Activated CD4-positive, alpha-beta memory T cell treated with anti-CD3 and anti-CD28 coated beads, Interleukin-2, amount 10 ng/mL, durations not matched to agents 7 days and 5 days (primary cell): ENCODE results near the gene ZNF614. TPM values are rescaled to one million over a fixed set of nuclear protein-coding genes. Genes with fewer than 3 reads are reported as not detected.
A peak's percentile ranks its signal among the peaks of the same experiment; 100 is the strongest.
"Not testable (repeated sequence)": the region's sequence is repeated elsewhere in the genome, so short reads cannot be mapped to it uniquely, and the experiment has no call there.

Source experiments
- CTCF ChIA-PET: fragments of 350-600 bp; sonication (Branson Sonifier 250); formaldehyde crosslinking; loops from one replicate; lab custom pipeline; 2021; ENCODE audit warnings: antibody characterized with exemption, inconsistent platforms; lab: Charles Lee
- POLR2A ChIA-PET: fragments of 350-600 bp; sonication (Branson Sonifier 250); formaldehyde crosslinking; loops from one replicate; lab custom pipeline; 2021; ENCODE audit warnings: antibody characterized with exemption; lab: Charles Lee
- DNase-seq: peaks from one replicate; pipeline ENCODE4 v3.0.0-alpha.2; 2020
- H3K27ac Mint-ChIP-seq: one replicate; pipeline ENCODE4 v1.8.0; 2021; ENCODE audit warnings: mild to moderate bottlenecking, mixed read lengths
- H3K27me3 Mint-ChIP-seq: one replicate; pipeline ENCODE4 v1.8.0; 2021; ENCODE audit warnings: mixed read lengths
- H3K36me3 Mint-ChIP-seq: one replicate; pipeline ENCODE4 v1.8.0; 2021; ENCODE audit warnings: low read depth, mixed read lengths
- H3K4me1 Mint-ChIP-seq: one replicate; pipeline ENCODE4 v1.8.0; 2021; ENCODE audit warnings: mixed read lengths
- H3K4me3 Mint-ChIP-seq: one replicate; pipeline ENCODE4 v1.8.0; 2021; ENCODE audit warnings: mild to moderate bottlenecking, mixed read lengths
- H3K9me3 Mint-ChIP-seq: one replicate; pipeline ENCODE4 v1.8.0; 2021; ENCODE audit warnings: mixed read lengths
- total RNA-seq, 2 experiments: library from RNA; stranded (reverse); gene quantifications; one replicate each; pipeline ENCODE4 v1.2.3, GENCODE V29; 2021

Gene ZNF614
- total RNA-seq, 2 experiments from 2014 or later: 8.0 to 8.2 TPM

DNA sequence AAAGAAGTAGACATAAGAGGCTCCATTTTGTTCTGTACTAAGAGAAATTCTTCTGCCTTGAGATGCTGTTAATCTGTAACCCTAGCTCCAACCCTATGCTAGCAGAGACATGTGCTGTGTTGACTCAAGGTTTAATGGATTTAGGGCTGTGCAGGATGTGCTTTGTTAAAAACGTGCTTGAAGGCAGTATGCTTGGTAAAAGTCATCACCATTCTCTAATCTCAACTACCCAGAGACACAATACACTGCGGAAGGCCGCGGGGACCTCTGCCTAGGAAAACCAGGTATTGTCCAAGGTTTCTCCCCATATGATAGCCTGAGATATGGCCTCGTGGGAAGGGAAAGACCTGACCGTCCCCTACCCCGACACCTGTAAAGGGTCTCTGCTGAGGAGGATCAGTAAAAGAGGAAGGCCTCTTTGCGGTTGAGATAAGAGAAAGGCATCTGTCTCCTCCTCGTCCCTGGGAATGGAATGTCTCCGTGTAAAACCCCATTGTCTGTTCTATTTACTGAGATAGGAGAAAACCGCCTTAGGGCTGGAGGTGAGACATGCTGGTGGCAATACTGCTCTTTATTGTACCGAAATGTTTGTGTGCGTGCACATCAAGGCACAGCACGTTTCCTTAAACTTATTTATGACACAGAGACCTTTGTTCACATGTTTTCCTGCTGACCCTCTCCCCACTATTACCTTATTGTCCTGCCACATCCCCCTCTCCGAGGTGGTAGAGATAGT lies 1.8 kb downstream of the ZNF614 start:
- Mint-ChIP-seq H3K36me3 (peaks cover 83% of the 10 kb centered on the region), H3K4me3 (peak overlapping the region; percentile 89), H3K4me1 (peaks cover 25% of the 10 kb centered on the region), H3K9me3 (peaks cover 60% of the 10 kb centered on the region)
- H3K27ac Mint-ChIP-seq, H3K27me3 Mint-ChIP-seq, DNase-seq, CTCF ChIA-PET: not testable (repeated sequence)
- POLR2A ChIA-PET: interaction anchor here (2.9 kb wide), 1 partner anchor 22 kb away, joined by 37 read pairs; the partner anchor contains the start of gene ZNF432

DNA sequence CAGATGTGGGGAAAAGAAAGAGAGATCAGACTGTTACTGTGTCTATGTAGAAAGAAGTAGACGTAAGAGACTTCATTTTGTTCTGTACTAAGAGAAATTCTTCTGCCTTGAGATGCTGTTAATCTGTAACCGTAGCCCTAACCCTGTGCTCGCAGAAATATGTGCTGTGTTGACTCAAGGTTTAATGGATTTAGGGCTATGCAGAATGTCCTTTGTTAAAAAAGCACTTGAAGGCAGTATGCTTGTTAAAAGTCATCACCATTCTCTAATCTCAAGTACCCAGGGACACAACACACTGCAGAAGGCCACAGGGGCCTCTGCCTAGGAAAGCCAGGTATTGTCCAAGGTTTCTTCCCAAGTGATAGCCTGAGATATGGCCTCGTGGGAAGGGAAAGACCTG lies 3.7 kb downstream of the ZNF614 start:
- H3K36me3 Mint-ChIP-seq: peaks cover 87% of the 10 kb centered on the region
- POLR2A ChIA-PET, DNase-seq, H3K4me3 Mint-ChIP-seq, H3K27ac Mint-ChIP-seq, H3K27me3 Mint-ChIP-seq, CTCF ChIA-PET: not testable (repeated sequence)
- peaks cover 25% of the 10 kb centered on the region for H3K4me1 Mint-ChIP-seq
- H3K9me3 Mint-ChIP-seq: peaks cover 64% of the 10 kb centered on the region

DNA sequence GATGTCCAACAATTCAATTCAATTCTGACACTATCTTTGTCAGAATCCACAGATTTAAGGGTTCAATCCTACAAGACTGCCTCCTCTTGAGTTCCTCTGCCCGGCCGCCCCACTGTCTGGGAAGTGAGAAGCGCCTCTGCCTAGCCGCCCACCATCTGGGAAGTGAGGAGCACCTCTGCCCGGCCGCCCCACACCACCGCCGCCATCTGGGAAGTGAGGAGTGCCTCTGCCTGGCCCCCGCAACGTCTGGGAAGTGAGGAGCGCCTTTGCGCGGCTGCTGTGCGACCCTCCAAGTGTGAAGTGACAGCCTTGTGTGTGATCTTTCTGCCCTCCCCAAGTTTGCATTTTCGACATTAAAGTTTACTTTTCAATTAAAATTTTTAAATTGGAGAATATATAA lies 6.0 kb downstream of the ZNF614 start:
- CTCF ChIA-PET: no interaction called here
- Mint-ChIP-seq H3K27me3 (no peaks in the 10 kb centered on the region), H3K4me1 (peaks cover 9% of the 10 kb centered on the region), H3K27ac (no peak overlapping the region), H3K4me3 (no peak overlapping the region), H3K36me3 (peaks cover 95% of the 10 kb centered on the region), H3K9me3 (peaks cover 75% of the 10 kb centered on the region)
- DNase-seq: no peak
- POLR2A ChIA-PET: no interaction called here

DNA sequence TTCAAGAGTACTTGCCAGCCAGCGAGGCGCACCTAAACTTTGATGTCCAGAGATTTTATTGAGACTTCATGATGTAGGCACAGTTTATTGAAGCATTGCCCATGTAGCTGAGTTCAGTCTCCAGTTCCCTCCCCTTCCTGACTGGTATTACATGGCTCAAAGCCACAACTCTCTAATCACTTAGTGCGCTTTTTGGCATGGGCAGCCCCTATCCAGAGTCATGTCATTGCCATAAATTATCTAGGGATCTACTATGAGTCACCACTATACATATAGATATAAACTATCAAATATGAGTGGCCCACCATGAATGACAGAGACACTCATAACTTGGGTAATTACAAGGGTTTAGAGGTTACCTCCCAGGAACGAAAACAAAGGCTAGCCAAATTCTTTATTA lies 7.7 kb downstream of the ZNF614 start:
- Mint-ChIP-seq H3K9me3 (peaks cover 75% of the 10 kb centered on the region), H3K4me3 (no peak overlapping the region), H3K27ac (no peak overlapping the region), H3K4me1 (no peaks in the 10 kb centered on the region), H3K36me3 (peaks cover 95% of the 10 kb centered on the region), H3K27me3 (no peaks in the 10 kb centered on the region)
- DNase-seq: no peak
- CTCF ChIA-PET: no interaction called here
- POLR2A ChIA-PET: interaction anchor here (1.2 to 1.3 kb wide), 2 partner anchors 8 to 12 kb away, joined by 3 to 4 read pairs; partner anchors contain the start of genes ZNF614 and ZNF615

DNA sequence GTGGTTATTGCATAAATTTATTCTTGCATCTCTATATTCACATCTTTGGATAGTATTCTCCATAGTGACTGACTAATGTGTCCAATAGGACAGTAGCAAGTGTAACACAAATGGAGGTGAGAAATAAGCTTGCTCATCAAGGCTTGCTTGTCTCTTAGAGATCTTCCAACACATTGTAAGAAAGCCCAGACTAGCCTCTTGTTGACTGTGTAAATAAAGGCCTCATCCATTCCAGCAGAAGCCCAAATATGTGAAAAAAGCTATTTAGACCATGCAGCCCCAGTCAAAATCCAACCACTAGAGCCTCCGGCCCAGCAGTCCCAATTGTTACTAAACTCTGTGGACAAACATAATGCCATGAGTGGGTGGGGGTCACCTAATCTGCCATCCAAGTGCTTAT lies 17.5 kb downstream of the ZNF614 start:
- H3K9me3 Mint-ChIP-seq: peaks cover 41% of the 10 kb centered on the region
- no peak overlapping the region for H3K27ac Mint-ChIP-seq
- ChIA-PET CTCF (no interaction called here), POLR2A (no interaction called here)
- H3K4me3 Mint-ChIP-seq: no peak overlapping the region
- H3K27me3 Mint-ChIP-seq: no peaks in the 10 kb centered on the region
- peaks cover 59% of the 10 kb centered on the region for H3K36me3 Mint-ChIP-seq
- no peak for DNase-seq
- peaks cover 19% of the 10 kb centered on the region for H3K4me1 Mint-ChIP-seq

DNA sequence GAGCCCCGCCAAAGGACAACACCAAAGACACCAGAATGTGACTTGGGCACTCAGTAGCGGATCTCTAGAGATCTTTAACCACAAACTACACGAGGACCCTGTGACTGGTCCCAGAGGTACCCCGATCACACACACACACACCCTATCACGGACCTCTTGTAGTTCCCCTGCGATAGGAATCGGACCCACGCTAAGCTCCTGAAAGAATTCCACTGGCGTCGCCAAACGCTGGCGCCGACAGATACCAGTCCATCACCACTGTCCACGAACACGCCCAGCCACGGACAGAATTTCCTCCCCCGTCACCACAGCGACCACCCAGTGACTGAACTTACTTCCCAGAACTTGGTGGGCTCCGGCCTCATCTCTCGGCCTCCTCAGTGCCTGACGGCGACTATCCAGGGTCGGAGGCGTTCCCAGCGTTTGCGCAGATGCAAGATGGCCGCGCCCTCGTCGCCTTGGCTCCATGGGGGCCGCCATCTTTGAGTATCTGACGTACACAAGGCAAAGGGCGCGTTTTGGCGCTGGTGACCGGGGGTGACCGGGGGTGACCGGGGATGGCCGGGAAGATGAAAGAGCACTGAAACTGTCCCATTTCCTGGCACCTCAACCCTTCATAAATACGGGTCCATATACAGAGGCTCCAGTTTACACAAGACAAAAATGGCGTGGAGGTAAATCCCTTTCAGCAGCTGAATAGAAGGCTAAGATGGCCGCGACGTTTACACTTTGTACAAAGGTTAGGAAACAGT lies 20.2 kb downstream of the ZNF614 start, which contains the start of gene ZNF615:
TSS of gene ZNF615 (minus strand) at position 406 of the 752 bp plus-strand sequence. CDS start 4,500 bp downstream, outside the sequence.
- Mint-ChIP-seq H3K4me3 (peak within 1 kb of the TSS; percentile 93), H3K9me3 (peaks cover 40% of the 10 kb centered on the region), H3K4me1 (peaks cover 19% of the 10 kb centered on the region), H3K27ac (peak within 1 kb of the TSS; percentile 92), H3K36me3 (peaks cover 61% of the 10 kb centered on the region), H3K27me3 (no peaks in the 10 kb centered on the region)
- POLR2A ChIA-PET: interaction anchor here (0.6 to 3.8 kb wide), 9 partner anchors 13 to 229 kb away, joined by 3 to 18 read pairs (median 4); partner anchors contain the start of genes PPP2R1A, ZNF350, ZNF432 and ZNF614
- DNase-seq: peak; percentile 87
- CTCF ChIA-PET: interaction anchor here (0.6 to 1.5 kb wide), 2 partner anchors 178 to 230 kb away, joined by 3 to 4 read pairs; no protein-coding TSS in a partner anchor

DNA sequence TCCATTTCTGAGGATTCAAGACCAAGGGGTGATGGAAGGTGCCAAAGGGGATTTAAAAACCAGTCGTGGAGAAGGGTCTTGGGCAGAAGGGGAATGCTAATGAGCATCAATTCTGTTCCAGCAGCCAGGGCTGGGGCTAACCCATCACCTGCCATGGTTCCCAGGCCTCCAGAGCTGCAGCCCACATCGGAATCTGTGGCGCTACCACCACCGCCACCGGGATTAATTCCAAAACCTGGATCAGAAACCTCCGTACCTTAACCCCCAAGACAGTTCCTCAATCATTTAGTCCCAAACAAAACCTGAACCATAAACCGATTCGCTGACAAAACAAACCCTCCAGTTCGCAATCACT lies 20.8 kb downstream of the ZNF614 start:
- POLR2A ChIA-PET: interaction anchor here (1.0 to 3.8 kb wide), 6 partner anchors 20 to 230 kb away, joined by 3 to 18 read pairs (median 6); partner anchors contain the start of genes PPP2R1A, ZNF350, ZNF432 and ZNF614

DNA sequence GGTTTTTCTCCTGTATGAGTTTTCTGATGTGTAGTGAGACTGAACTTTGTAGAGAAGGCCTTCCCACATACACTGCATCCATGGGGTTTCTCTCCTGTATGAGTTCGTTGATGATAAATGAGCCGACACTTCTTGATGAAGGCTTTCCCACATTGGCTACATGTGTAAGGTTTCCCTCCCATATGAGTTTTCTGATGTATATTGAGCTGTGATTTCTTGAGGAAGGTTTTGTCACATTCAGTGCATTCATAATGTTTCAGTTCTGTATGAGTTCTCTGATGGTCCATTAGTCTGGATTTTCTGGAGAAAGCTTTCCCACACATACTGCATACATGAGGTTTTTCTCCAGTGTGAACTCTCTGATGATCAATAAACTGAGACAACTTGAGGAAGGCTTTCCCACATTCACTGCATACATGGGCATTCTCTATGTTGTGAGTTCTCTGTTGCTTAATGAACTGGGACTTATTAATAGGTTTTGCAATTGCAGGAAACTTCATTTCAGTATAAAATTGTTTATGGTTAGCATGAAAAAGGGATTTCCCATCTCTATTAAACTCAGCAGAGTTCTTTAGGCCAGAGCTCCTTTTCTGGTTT lies 34.0 kb downstream of the ZNF614 start:
- H3K4me3 Mint-ChIP-seq: no peak overlapping the region
- H3K9me3 Mint-ChIP-seq: peaks cover 68% of the 10 kb centered on the region
- H3K27ac Mint-ChIP-seq: no peak overlapping the region
- ChIA-PET POLR2A (no interaction called here), CTCF (no interaction called here)
- H3K27me3 Mint-ChIP-seq: no peaks in the 10 kb centered on the region
- DNase-seq: no peak
- H3K36me3 Mint-ChIP-seq: peaks cover 75% of the 10 kb centered on the region
- no peaks in the 10 kb centered on the region for H3K4me1 Mint-ChIP-seq

More for the DNA sequence above, 20.8 kb downstream of the ZNF614 start:
- peaks cover 19% of the 10 kb centered on the region for H3K4me1 Mint-ChIP-seq
- no peak for DNase-seq
- H3K27me3 Mint-ChIP-seq: no peaks in the 10 kb centered on the region
- peak overlapping the region; percentile 93 for H3K4me3 Mint-ChIP-seq
- H3K9me3 Mint-ChIP-seq: peaks cover 39% of the 10 kb centered on the region
- peak overlapping the region; percentile 92 for H3K27ac Mint-ChIP-seq
- peaks cover 58% of the 10 kb centered on the region for H3K36me3 Mint-ChIP-seq
- CTCF ChIA-PET: interaction anchor here (1.5 kb wide), 1 partner anchor 230 kb away, joined by 4 read pairs; no protein-coding TSS in a partner anchor

DNA sequence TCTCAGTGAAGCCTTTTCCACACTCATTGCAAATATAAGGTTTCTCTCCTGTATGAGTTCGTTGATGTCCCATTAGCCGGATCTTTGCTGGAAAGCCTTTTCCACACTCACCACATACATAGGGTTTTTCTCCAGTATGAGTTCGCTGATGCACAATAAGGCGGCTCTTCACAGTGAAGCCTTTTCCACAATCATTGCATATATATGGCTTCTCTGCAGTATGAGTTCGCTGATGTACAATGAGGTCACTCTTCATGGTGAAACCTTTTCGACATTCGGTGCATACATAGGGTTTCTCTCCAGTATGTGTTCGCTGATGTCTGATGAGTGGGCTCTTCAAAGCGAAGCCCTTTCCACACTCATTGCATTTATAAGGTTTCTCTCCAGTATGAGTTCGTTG lies 34.8 kb downstream of the ZNF614 start:
- H3K9me3 Mint-ChIP-seq: peaks cover 73% of the 10 kb centered on the region
- H3K27me3 Mint-ChIP-seq: no peaks in the 10 kb centered on the region
- DNase-seq: no peak
- peaks cover 2% of the 10 kb centered on the region for H3K4me1 Mint-ChIP-seq
- H3K4me3 Mint-ChIP-seq: no peak overlapping the region
- H3K27ac Mint-ChIP-seq: no peak overlapping the region
- H3K36me3 Mint-ChIP-seq: peaks cover 74% of the 10 kb centered on the region
- ChIA-PET CTCF (no interaction called here), POLR2A (no interaction called here)

DNA sequence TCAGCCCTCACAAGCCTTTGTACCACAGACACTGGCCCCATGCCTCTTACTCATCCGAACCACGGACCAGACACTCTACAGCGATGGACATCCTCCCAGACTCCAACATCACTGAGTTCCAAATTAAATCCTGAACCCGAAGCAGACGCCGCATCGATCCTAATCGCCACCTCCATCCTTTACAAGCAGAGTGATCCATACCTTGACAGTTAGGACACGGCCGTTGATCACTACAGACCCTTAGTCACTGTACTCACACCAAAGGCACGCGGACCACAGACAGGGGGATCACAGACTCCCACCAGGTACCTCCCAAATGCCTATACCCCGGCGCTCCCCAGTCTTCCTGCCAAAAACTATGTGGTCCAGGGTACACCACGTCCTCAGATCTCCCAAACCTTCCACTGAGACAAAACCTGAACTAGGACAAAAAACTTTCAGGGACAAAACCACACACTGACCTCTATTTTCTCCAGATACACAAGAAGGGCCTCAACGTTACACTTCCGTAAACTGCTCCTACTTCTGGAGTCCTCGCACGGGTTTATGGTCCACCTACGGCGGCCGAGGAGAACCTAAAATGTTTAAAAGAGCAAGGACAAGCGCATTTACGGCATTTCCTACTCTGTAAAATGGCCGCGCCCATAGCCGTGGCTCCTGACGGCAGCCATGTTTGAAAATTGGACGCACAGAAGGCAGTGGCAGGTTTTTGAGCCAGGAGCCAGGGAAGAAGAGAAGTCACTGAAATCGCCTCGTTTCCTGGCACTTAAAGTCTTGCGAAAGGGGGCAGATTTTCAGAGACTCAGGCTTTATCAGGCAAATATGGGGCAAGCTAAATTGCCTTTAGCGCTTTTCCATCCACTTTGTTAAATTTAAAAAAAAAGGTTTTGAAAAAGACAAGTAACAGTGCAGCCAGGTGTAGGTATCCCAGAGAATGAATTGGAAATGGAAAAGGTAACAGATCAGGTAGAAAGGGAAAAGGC lies 41.6 kb downstream of the ZNF614 start, which contains the start of gene ZNF350:
TSS of gene ZNF350 (minus strand) at position 532 of the 983 bp plus-strand sequence. CDS start 12,480 bp downstream, outside the sequence.
- CTCF ChIA-PET: no interaction called here
- peaks cover 61% of the 10 kb centered on the region for H3K9me3 Mint-ChIP-seq
- peak within 1 kb of the TSS; percentile 87 for H3K4me3 Mint-ChIP-seq
- H3K36me3 Mint-ChIP-seq: peaks cover 67% of the 10 kb centered on the region
- peaks cover 17% of the 10 kb centered on the region for H3K4me1 Mint-ChIP-seq
- POLR2A ChIA-PET: interaction anchor here (1.2 to 1.4 kb wide), 2 partner anchors 21 to 62 kb away, joined by 4 to 8 read pairs; partner anchors contain the start of genes ZNF432 and ZNF615
- H3K27me3 Mint-ChIP-seq: no peaks in the 10 kb centered on the region
- peak; percentile 93 for DNase-seq
- peak within 1 kb of the TSS; percentile 81 for H3K27ac Mint-ChIP-seq

DNA sequence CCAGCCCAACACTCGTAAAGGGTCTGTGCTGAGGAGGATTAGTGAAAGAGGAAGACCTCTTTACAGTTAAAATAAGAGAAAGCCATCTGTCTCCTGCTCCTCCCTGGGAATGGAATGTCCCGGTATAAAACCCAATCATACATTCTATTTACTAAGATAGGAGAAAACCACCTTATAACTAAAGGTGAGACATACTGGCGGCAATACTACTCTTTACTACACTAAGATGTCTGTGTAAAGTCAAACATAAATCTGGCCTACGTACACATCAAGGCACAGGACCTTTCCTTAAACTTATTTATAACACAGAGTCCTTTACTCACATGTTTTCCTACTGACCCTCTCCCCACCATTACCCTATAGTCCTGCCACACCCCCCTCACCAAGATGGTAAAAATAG lies 44.8 kb downstream of the ZNF614 start:
- ChIA-PET POLR2A (no interaction called here), CTCF (no interaction called here)
- H3K36me3 Mint-ChIP-seq: peaks cover 84% of the 10 kb centered on the region
- no peak overlapping the region for H3K4me3 Mint-ChIP-seq
- no peaks in the 10 kb centered on the region for H3K27me3 Mint-ChIP-seq
- DNase-seq: no peak
- H3K4me1 Mint-ChIP-seq: peaks cover 16% of the 10 kb centered on the region
- no peak overlapping the region for H3K27ac Mint-ChIP-seq
- peaks cover 68% of the 10 kb centered on the region for H3K9me3 Mint-ChIP-seq

DNA sequence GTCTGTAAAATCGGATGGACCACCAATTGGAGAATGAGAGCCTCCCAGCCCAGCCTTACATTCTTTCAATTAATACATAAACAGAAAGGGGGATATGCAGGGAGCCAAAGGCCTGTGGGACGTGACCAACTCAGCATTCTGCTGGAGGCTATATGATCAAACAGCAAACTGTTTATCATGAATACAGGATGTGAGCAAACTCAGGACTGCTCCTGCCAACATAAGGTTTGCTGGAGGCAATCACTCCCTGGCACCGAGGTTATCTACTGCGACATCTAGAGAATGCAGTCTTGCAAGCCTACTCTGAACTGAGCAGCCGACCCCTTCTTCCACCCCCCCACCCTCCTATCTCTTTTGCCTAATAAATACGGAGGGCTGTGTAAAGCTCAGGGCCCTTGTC lies 47.3 kb downstream of the ZNF614 start:
- H3K27me3 Mint-ChIP-seq, H3K4me1 Mint-ChIP-seq, DNase-seq, H3K4me3 Mint-ChIP-seq, POLR2A ChIA-PET, H3K27ac Mint-ChIP-seq, CTCF ChIA-PET: not testable (repeated sequence)
- peaks cover 76% of the 10 kb centered on the region for H3K9me3 Mint-ChIP-seq
- peaks cover 88% of the 10 kb centered on the region for H3K36me3 Mint-ChIP-seq
